AG10803 (cell line): ENCODE results near the gene TCF7L1.
"Not testable (repeated sequence)": the region's sequence is repeated elsewhere in the genome, so short reads cannot be mapped to it uniquely, and the experiment has no call there.

Experiments
- DNase-seq: peaks from one replicate; pipeline ENCODE4 v3.0.0; 2010; ENCODE audit warnings: low read depth
- H3K4me3 ChIP-seq: 2 replicates; pipeline ENCODE4 v1.5.1; 2011; ENCODE audit warnings: mild to moderate bottlenecking, low read length, control low read depth
- TF ChIP-seq, protein P1 (sequence below): conservative IDR thresholded peaks from 2 replicates; pipeline ENCODE4 v1.5.1; 2011; ENCODE audit warnings: mild to moderate bottlenecking, low read length, control low read depth, inconsistent platforms

TCF7L1 gene

DNA sequence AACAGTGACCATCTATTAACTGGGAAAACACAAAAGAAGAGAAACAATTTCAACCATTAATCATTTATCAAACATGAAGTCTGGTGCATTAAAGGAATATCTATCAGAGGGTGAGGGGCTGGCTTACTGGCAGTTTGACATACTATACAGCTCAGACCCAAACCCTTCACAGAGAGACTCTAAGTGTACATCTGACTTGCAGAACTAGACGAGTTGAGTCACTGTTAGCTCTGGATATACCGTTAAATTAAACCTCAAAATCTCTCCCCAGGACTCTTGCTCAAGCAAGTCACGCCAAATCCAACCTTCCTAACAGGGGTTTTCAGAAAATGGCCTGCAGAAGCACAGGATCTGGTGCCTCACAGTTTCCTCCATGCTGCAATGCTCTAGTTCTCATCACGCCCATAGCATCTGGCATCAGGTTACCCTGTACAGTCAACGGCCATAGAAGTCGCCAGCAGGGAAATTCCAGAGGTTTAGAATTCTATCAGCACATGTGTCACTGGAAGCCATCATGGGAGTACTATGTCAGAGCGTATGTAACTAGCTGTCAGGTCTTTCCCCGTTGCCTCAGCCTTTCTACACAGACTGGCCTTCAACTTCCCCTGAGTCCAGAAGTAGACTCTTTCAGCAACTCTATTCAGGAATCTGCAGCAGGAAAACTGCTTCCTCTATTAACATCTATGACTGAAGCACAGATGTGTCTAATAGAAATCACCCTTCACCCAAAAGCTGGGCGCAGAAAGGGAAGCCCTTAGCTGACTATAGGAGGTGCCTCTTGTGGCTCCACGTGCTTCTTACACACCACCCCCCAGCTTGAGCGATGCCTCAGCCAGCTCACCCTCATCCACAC, 185.3 kb downstream of the TCF7L1 start:
- no peak overlapping the region for H3K4me3 ChIP-seq
- TF ChIP-seq, protein P1, sequence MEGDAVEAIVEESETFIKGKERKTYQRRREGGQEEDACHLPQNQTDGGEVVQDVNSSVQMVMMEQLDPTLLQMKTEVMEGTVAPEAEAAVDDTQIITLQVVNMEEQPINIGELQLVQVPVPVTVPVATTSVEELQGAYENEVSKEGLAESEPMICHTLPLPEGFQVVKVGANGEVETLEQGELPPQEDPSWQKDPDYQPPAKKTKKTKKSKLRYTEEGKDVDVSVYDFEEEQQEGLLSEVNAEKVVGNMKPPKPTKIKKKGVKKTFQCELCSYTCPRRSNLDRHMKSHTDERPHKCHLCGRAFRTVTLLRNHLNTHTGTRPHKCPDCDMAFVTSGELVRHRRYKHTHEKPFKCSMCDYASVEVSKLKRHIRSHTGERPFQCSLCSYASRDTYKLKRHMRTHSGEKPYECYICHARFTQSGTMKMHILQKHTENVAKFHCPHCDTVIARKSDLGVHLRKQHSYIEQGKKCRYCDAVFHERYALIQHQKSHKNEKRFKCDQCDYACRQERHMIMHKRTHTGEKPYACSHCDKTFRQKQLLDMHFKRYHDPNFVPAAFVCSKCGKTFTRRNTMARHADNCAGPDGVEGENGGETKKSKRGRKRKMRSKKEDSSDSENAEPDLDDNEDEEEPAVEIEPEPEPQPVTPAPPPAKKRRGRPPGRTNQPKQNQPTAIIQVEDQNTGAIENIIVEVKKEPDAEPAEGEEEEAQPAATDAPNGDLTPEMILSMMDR = no peak
- peak; percentile 84 for DNase-seq

DNA sequence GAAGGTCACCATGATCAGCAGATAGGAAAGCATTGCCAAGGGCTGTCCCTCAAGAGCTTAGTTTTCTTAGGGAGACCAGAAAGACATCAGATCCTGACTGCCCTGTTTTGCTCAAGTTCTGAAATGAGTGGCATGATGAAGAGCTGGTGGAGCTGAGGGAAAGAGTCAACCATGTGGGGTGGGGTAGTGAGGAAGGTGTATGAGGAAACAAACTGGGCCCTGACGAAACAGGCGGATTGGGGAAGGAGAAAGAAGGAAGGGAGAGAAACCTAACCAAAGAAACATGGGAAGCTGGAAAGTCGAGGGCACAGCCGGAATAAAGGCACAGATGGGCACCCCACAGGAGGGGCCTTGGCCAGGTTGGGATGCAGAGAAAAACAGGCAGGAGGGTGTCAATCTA, 186.6 kb downstream of the TCF7L1 start:
- no peak for DNase-seq
- no peak overlapping the region for H3K4me3 ChIP-seq
- TF ChIP-seq, protein P1 = no peak

DNA sequence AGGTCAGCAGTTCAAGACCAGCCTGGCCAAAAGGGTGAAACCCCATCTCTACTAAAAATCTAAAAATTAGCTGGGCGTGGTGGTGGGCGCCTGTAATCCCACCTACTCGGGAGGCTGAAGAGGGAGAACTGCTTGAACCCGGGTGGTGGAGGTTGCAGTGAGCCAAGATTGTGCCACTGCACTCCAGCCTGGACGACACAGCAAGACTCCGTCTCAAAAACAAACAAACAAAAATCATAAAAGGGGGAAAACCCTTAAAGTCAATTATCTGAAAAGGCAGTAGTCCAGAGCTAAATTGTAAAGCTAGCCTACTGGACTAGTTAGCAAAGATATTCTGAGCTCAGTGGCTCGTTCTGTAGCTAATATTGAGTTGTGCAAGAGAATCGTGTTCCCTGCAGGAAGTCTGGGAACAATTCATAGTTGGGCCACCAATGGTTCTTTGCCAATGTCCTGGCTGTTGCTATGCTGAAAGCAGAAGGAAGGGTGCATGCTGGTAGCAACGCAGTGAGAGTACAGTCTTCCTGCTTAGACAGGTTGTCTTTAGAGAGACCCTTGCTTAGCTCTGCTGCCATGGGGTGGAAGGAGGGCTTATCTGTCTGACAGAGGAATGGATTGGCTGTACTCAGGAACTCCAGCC, 190.3 kb downstream of the TCF7L1 start:
- peak; percentile 42 for DNase-seq

DNA sequence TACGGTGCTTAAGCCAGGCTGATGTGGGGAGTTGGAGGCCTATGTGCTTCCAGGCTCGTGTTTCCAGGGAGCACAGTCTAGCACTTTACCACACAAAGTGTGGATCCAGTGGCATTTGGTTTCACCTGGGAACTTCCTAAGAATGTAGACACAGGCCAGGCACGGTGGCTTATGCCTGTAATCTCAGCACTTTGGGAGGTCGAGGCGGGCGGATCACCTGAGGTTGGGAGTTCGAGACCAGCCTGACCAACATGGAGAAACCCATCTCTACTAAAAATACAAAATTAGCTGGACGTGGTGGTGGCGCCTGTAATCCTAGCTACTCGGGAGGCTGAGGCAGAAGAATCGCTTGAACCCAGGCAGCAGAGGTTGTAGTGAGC, 190.8 kb downstream of the TCF7L1 start:
- DNase-seq, H3K4me3 ChIP-seq: not testable (repeated sequence)

More for the DNA sequence above, 190.3 kb downstream of the TCF7L1 start:
- no peak overlapping the region for H3K4me3 ChIP-seq
- TF ChIP-seq, protein P1 = no peak

DNA sequence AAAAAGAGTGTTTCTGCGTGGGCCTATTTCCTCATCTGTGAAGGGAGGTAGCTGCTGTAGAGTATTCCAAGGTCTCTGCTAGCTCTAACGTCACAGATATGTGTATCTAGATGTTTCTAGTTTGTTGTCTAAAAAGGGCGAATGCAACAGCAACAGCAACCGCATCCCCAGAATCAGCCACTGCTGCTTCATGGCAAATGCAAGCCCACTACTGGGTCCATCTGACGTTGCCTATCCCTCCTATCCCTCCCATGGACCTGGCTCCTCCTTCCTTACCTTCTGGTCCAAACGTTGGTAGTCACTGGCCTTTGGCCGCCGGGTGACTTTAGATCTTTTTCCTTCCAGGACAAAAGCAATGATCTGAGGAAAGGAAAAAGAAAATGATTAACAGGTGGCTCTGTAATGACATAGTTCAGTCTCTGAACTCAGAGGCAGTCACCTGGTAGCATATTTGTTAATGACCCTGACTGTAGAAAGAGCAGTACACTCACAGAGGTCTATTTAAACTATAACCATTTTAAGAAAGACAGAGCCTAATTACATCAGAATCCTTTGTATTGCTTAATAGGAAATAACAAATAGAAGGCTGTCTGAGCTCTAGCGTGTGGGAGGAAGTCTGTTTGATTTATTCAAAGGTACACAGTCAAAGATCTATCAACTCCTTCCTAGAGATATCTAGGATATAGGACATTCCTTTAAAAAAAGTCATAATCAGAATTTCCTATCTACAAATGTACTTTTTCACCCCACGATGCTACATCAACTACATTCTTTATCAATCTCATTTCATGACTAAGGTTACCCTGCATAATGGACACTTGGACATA, 191.7 kb downstream of the TCF7L1 start:
- H3K4me3 ChIP-seq = peak overlapping the region; percentile 95
- no peak for DNase-seq
- TF ChIP-seq, protein P1 = no peak

DNA sequence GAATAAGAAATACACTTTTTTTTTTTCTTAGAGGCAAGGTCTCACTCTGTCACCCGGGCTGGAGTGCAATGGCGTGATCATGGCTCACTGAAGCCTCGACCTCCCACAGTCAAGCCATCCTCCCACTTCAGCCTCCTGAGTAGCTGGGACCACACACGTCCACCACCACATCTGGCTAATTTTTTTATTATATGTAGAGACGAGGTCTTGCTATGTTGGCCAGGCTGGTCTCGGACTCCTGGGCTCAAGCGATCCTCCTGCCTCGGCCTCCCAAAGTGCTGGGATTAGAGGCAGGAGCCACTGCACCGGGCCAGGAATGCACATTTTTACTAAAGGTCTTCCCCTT, 192.2 kb downstream of the TCF7L1 start:
- TF ChIP-seq, protein P1 = no peak
- no peak for DNase-seq
- peak overlapping the region; percentile 95 for H3K4me3 ChIP-seq

DNA sequence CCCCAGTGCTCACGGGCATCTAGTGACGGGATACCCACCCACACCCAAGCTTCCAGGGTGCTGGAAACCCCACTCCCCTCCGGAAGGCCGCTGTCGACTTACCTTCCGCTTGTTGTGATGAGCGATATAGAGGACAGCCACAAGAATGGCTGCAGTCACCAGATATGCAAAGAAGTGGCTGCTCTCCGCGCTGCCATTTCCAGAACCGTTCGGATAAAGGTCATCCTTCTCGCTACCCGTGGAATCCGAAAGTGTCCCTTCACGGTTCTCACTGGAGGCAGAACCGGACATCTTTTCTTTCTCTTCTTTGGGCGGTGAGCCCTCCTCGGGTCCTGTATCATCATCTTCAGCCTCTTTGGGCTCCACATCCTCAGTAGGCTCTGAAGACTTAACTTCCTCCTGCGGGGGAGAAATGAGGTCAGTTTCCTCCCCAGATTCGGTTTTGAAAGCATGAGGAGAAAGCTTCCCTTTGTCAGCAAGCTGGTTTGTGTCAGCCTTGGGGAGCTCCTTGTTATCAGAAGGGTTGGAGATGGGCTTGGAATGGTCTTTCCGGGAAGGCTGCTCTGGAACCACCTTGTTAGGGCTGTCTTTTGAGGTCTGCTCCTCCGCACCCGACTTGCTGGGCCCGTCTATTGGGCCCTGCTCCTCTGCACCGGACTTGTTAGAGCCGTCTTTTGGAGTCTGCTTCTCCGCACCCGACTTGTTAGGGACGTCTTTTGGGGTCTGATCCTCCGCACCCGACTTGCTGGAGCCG, 193.4 kb downstream of the TCF7L1 start:
- H3K4me3 ChIP-seq = peak overlapping the region; percentile 95
- DNase-seq = no peak
- TF ChIP-seq, protein P1 = no peak
